GM21529 (cell line): ENCODE measurements around the gene GSTT4.
"Not testable (repeated sequence)": the region's sequence is repeated elsewhere in the genome, so short reads cannot be mapped to it uniquely, and the experiment has no call there.

Source experiments
- ATAC-seq: cut with Tn5 transposase; IDR thresholded peaks from one replicate; pipeline ENCODE4 v1.9.1; 2021; ENCODE audit not compliant: unreplicated experiment

GSTT4 gene

GRCh38 chr22:24025475-24025874 lies 20.2 kb upstream of the GSTT4 start:
- ATAC-seq: no peak

GRCh38 chr22:24024354-24024753 lies 19.1 kb upstream of the GSTT4 start:
- ATAC-seq: no peak

GRCh38 chr22:24023204-24023789 lies 18.0 kb upstream of the GSTT4 start:
- ATAC-seq: no peak

GRCh38 chr22:24021304-24021703 lies 16.1 kb upstream of the GSTT4 start:
- no peak for ATAC-seq

GRCh38 chr22:24016156-24016555 lies 10.9 kb upstream of the GSTT4 start:
- ATAC-seq: no peak

- ATAC-seq: no peak
These were observed 6.4 kb upstream of the GSTT4 start for GRCh38 chr22:24011735-24012068.

- no peak for ATAC-seq
These were observed 4.8 kb upstream of the GSTT4 start for GRCh38 chr22:24010018-24010391.

GRCh38 chr22:24009227-24010017 lies 4.2 kb upstream of the GSTT4 start:
- no peak for ATAC-seq

- no peak for ATAC-seq
These were observed 3.4 kb upstream of the GSTT4 start for GRCh38 chr22:24008381-24009226.

GRCh38 chr22:24008022-24008283 lies 2.7 kb upstream of the GSTT4 start:
- ATAC-seq: no peak

GRCh38 chr22:24007253-24008021 lies 2.2 kb upstream of the GSTT4 start:
- ATAC-seq: no peak

GRCh38 chr22:24006914-24007214 lies 1.6 kb upstream of the GSTT4 start:
- no peak for ATAC-seq

- no peak for ATAC-seq
These were observed 1.1 kb upstream of the GSTT4 start for GRCh38 chr22:24006207-24006913.

GRCh38 chr22:24003887-24004286 lies 1.4 kb downstream of the GSTT4 start:
- no peak for ATAC-seq

GRCh38 chr22:24002851-24003250 lies 2.4 kb downstream of the GSTT4 start:
- ATAC-seq: no peak

GRCh38 chr22:24002272-24002671 lies 3.0 kb downstream of the GSTT4 start:
- no peak for ATAC-seq

GRCh38 chr22:24001314-24001713 lies 3.9 kb downstream of the GSTT4 start:
- no peak for ATAC-seq

GRCh38 chr22:23999779-24000178 lies 5.5 kb downstream of the GSTT4 start:
- not testable (repeated sequence) for ATAC-seq

- ATAC-seq: no peak
These were observed 8.2 kb downstream of the GSTT4 start for GRCh38 chr22:23997092-23997491.

GRCh38 chr22:23993581-23994177 lies 11.6 kb downstream of the GSTT4 start:
- not testable (repeated sequence) for ATAC-seq

- ATAC-seq: not testable (repeated sequence)
These were observed 12.2 kb downstream of the GSTT4 start for GRCh38 chr22:23993080-23993479.
